ENCODE data around the gene TULP4.

TULP4 gene
- long read RNA-seq, donor 1 = 0 reads
- long read RNA-seq, donor 2 = 0 reads
- long read RNA-seq, donor 3, partial matches to known transcripts = 10 of 10 reads
- long read RNA-seq, donor 3, other reads (novel, unspliced or antisense) = 0 of 10 reads
- long read RNA-seq, donor 4, full-length matches to known transcripts = 1 of 1 reads
- long read RNA-seq, donor 4, partial matches to known transcripts = 0 of 1 reads
- long read RNA-seq, donor 4, other reads (novel, unspliced or antisense) = 0 of 1 reads
- long read RNA-seq, donor 5, partial matches to known transcripts = 13 of 13 reads
- long read RNA-seq, donor 5, other reads (novel, unspliced or antisense) = 0 of 13 reads
- long read RNA-seq, donor 6 = 0 reads
- long read RNA-seq, donor 7, partial matches to known transcripts = 7 of 9 reads
- long read RNA-seq, donor 7, other reads (novel, unspliced or antisense) = 0 of 9 reads
- long read RNA-seq, donor 8, partial matches to known transcripts = 0 of 1 reads
- long read RNA-seq, donor 8, other reads (novel, unspliced or antisense) = 0 of 1 reads

- no peak for DNase-seq
Observed at GRCh38 chr6:158312165-158312564, at the start of gene TULP4. TULP4 (plus strand) TSS chr6:158312465; CDS start chr6:158314017, 1,552 bp downstream.

GRCh38 chr6:158262755-158263154, 49.5 kb upstream of the TULP4 start:
- DNase-seq = no peak

- DNase-seq = no peak
Observed at GRCh38 chr6:158264180-158264579, 48.1 kb upstream of the TULP4 start.

- no peak for DNase-seq
Observed at GRCh38 chr6:158266131-158266530, 46.1 kb upstream of the TULP4 start.

- DNase-seq = no peak
Observed at GRCh38 chr6:158268361-158269147, 43.7 kb upstream of the TULP4 start.

- no peak for DNase-seq
Observed at GRCh38 chr6:158269657-158270056, 42.6 kb upstream of the TULP4 start.

- DNase-seq = no peak
Observed at GRCh38 chr6:158270389-158271127, 41.7 kb upstream of the TULP4 start.

- DNase-seq = no peak
Observed at GRCh38 chr6:158272324-158272723, 39.9 kb upstream of the TULP4 start.

- DNase-seq = no peak
Observed at GRCh38 chr6:158278004-158278403, 34.3 kb upstream of the TULP4 start.

- no peak for DNase-seq
Observed at GRCh38 chr6:158279615-158280014, 32.6 kb upstream of the TULP4 start.

- DNase-seq = no peak
Observed at GRCh38 chr6:158283304-158283980, 28.8 kb upstream of the TULP4 start.

GRCh38 chr6:158284007-158284875, 28.0 kb upstream of the TULP4 start:
- no peak for DNase-seq

GRCh38 chr6:158284876-158285655, 27.2 kb upstream of the TULP4 start:
- no peak for DNase-seq

GRCh38 chr6:158285656-158286021, 26.6 kb upstream of the TULP4 start:
- no peak for DNase-seq

- DNase-seq = no peak
Observed at GRCh38 chr6:158286413-158286812, 25.9 kb upstream of the TULP4 start.

GRCh38 chr6:158287047-158287446, 25.2 kb upstream of the TULP4 start:
- no peak for DNase-seq

- no peak for DNase-seq
Observed at GRCh38 chr6:158290040-158290439, 22.2 kb upstream of the TULP4 start.

- DNase-seq = no peak
Observed at GRCh38 chr6:158290659-158291058, 21.6 kb upstream of the TULP4 start.

GRCh38 chr6:158292016-158292415, 20.2 kb upstream of the TULP4 start:
- no peak for DNase-seq

GRCh38 chr6:158293122-158293521, 19.1 kb upstream of the TULP4 start:
- DNase-seq = no peak

All from right kidney (tissue), 9 donors.